GM19023 (cell line): ENCODE results near the gene JARID2.

ENCODE experiments used
- ATAC-seq: cut with Tn5 transposase; IDR thresholded peaks from one replicate; pipeline ENCODE4 v1.9.1; 2021; ENCODE audit warnings: mild to moderate bottlenecking, moderate library complexity; ENCODE audit not compliant: unreplicated experiment

Gene JARID2

DNA sequence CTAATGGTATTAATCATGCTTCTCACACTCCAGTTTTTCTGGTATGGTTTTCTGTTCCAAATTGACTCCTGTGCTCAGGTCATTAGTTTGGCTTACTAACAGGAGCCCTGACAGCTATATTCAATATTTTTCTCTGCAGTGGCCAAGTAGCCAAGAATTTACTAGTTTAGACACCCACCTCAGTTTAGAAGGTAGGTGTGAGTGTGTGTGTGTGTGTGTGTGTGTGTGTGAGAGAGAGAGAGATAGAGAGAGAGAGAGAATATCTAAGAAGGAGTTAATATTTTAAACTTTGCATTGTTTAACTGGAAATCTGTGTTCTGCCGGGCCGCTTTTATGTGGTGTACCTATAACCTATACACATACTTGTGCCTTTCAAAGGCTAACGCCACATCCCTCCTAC, 18.5 kb downstream of the JARID2 start:
- no peak for ATAC-seq

DNA sequence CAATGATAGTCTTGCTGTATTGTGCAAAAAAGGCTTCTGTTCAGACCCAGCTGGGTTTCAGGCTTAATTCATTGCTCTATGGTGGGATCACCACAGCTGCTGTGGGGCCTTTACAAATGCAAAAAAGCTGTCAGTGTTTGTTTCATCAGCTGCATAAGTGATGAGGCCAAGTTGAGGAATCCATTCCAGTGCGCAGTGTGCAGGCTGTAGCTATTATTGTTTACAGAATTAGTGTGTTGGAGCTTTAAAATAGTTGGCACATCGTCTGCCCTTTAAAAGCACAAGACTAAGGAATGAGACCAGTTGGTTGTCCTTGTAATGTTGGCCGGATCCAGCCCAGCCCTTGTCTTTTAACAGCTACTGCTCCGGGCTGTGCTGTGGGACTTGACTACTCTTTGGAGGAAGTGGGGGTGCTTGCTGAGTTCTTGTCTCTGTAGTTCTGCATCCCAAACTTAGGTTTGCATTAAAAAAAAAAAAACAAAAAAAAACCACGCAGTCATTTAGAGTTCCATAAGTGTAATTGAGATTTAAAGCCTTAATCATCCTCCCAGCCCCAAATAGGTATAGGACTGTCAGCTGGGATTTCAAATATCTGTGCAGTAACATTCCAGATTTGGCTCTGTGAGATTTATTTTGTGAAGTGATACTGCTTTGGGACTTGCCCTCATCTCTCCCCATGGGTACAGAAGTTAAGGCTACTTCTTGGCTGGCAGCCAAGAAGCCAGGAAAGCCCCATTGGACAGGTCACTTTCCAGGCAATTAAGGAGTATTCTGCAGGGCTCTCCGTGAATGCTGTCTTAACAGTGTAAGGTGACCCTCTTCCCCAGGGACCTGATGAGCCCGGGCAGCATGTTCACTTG, 19.3 kb downstream of the JARID2 start:
- no peak for ATAC-seq

DNA sequence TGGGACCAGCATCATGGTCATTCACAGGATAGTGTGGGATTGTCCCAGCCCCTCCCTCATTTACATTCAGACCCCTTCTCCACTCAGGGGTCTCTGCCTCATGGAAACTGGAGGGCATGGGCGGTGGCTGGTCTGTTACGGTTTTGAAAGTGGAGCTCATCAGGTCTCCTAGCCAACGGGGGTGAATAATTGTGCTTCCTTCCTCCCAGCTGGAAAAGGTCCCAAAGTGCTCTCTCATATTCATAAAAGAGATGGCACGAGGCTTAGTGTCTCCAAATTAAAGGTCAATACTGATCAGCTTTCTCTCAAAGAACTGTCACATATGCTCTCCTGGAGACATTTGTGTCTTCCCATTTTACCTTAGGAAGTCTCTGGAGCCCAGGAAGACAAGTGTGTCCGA, 19.9 kb downstream of the JARID2 start:
- ATAC-seq: no peak

DNA sequence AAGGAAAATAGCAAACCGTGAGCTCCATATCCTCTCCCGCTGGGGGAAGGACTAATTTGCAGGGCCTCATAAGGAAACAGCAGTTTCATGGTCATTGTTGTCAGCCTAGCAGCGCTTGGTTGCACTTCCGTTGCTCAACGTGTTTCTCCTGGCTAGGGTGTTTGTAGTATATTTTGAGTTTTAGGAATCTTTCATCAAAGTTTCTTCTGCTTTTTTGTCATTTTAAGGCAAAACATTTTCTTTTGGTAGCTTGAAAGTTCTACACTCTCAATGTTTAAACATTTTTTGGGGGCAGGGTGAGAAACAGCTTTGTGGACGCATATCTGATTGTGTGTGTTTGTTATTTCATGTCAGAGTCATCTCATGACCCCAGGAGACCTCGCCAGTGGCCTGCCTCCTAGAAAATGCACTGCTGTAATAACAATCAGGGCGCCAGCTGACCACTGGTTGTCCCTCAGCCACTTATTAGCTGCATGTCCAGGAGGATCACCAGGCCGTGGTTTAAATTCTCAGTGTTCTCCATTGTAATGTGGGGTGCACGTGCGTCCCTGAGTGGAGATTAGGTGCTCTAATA, 20.6 kb downstream of the JARID2 start:
- no peak for ATAC-seq

DNA sequence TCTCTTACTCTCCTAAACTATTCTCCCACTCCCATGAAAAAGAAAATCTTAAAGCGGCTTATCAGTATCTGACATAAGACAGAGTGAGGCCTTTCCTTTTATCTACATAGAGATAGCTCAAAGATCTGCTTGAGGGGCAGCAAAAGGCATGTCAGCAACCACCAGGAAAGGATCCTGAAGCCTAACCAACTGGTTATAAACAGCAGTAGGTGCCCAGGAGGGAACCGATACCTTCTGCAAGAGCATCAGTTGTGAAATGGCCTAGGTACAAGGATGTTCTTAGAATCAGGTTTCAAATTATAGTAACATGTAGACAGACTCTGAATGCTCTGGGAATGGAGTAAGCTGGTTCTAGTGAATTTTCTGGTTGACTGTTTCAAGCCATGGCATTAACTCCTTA, 21.4 kb downstream of the JARID2 start:
- no peak for ATAC-seq

DNA sequence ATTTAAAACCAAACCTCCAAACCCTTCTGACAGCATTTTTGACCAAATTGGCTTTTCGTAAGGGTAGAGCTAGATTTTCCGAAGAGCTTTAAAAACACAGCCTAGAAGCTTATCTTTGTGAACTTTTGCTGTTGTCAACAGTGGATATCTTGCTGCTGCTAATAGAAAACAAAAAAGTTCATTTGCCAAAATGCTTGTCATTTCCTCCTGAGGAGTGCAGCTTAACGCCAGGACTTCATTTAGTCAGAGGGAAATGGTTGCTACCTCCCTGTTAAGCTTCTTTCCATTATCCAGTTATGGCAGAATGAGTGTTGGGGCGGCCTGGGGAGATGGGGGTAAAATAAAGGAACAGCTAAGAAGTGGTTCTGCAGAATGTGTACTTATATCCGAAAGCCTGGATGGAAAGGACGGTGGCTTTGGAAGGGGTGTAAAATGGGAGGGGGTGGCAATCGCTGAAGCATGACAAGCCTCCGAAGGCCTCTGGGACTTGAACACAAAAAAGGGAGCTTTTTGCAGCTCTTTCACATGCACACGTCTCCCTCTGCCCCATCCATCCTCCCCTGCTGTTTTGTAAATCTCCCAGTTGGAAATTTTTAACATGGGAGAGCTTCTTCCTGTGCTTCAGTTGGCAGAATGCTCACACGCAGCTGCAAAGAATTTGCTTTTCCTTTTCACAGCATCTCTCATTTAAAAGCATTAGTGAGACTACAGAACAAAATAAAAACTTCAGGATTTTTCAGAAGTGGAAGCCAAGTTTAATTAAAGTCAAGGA, 22.5 kb downstream of the JARID2 start:
- no peak for ATAC-seq

DNA sequence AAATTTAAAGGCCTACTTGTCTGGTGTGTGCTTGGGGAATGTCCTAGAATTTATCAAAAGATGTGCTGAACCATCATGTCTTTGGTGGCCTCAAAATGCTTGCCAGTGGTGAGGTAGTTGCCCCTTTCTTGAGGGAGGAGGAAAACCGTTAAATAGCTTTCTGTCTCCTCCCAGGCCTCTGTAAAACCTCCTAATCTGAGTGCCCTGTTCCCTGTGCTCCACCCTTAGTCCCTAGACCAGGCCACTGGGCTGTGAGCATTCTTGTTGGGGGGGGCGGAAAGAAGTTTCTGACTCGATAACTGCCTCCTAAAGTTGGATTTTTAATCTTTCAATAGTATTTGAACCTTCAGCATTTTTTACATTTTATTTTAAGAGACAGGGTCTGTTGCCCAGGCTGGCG, 23.1 kb downstream of the JARID2 start:
- ATAC-seq: no peak

DNA sequence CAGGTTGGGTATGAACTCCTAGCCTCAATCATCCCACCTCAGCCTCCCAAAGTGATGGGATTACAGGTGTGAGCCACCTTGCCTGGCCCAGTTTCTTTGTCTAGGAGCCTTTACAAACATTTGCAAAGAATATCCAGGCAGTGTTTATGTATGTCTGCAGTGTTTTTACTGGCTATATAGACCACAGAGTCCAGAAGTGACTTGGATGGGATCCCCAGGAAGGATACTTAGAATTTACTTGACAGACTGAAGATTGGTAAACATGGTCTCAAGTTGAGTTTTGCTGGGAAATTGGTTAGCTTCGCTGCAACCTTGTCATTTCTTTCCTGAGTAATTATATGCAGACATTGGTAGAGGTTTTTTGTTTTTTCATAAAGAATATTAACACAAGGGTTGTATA, 23.8 kb downstream of the JARID2 start:
- no peak for ATAC-seq

DNA sequence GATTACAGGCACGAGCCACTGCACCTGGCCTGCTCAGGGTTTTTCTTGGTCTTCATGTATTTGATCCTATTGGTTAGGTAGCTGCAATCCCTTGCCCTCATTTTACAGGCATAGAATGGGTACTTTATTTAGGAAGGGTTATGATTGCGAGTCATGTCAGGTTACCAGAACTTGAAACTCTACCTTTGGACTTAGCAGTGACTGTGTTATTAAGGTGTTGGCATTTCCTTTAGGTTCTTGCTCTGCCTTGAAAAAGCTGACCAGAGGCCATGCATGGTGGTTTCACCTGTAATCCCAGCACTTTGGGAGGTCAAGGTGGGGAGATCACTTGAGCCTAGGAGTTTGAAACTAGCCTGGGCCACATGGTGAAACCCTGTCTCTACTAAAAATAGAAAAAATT, 24.5 kb downstream of the JARID2 start:
- ATAC-seq: no peak

DNA sequence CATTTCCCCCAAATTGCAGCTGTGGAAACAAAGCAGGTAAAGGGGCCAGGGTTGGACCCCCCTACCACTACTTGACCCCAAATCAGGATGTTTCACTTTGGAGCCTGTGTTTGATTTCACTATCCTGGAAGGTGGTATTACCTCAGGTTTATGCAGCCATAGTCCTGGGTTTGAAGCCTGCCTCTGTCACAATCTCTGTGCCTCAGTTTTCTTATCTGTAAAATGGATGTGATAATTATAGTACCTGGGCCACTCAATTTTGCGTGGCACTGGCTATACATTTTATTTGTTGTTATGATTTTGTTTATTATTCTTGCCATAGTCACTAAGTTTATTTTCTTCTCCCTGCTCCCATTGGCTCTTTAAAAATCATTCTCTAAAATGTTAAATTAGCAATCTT, 26.7 kb downstream of the JARID2 start:
- ATAC-seq: no peak

DNA sequence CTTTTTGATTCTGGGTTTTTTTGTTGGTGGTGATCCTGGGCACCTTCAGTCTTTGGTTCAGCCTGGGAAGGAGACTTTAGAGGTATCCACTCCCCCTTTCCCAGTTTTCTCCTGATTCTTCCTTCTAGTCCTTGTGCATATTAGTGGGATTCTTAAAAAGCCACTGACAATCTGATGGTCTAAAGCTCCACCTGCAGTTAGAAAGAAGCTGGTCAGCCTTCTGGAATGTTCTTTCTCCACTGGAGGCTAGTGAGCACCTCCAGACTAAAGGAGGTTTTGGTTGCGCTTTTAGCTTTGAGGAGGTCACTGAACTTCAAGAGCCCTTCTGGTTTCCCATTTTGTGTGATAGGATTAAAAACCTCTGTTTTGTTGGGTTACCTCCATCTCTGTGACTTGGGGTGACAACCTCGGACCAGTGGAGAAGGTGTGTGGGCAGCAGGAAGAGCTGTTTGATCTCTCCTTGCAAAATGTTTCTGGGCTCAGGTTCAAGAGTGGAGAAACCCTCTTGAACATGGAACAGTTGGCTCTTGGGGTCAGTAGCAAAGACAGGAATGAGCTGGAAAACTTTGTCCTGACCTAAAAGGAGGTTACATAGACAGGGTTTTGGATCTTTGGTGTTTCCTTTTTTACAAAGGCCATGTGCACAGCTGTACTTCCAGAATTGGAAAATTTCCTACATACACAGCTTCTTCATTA, 29.0 kb downstream of the JARID2 start:
- ATAC-seq: no peak

DNA sequence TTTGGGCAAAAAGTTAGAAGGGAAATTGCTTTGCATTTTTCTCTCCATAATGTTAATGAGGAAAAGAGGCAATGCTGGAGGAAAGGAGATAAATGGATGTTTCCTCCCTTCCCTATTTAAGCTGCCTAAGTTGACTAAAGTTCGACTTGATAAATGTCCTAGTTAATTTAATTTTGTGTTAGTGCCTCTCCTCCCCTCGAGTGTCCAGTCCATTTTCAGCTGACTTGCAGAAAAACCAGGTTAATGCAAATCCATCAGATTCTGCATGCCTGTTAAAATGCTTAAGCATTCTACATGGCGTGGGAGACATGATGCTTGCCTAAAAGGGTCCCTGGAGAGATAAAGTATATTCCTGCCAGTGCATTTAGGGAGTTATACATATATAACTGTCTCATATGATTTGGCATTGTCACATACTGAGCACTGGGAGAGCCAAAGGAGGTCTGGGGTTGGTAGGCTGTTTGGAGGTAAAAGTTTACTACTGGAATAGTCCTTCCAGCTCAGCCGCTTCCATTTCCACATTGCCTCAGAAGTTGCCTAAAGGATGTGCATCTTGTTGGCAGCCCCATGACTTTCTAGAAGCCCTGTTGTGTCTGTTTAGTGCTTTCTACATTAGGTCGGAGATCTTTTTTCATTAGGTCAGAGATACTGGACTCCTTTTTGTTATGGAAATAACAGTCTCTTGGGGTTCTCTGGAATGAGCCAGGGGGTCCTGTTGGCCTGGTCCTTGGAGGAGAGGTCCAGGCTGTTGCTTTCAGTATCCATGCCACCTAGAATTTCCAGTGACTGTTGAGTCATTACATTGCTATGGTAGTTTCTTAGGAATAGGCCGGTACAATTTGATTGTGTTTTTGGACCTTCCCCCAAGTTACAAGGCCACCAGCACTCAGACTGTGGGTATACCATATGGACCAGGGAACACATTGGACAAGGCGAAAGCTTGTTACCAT, 30.4 kb downstream of the JARID2 start:
- ATAC-seq: no peak

DNA sequence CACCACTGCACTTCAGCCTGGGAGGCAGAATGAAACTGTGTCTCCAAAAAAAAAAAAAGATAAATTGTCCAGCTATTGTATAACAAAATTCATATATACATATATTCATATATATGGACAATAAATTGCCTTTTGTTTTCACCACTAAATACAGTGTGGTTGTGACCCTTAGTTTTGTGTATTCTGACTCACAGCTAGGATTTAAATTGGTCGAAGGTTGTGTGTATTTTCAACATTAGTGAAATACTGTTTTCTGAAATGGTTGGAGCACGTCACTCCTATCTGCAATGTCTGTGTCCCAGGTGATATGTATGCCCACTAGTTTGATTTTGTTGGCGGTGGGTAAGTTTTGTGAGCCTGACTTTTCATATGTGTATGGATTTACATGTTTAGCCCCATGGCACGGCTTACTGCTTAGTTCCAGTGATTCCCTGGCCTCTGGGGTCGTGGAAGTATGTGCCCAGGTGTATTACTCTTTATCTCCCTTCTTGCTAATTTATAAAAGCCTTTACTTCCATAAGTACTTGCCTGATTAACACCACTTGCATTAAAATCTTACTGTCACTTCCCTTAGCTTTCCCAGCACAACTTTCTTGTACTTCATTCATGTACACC, 33.3 kb downstream of the JARID2 start:
- ATAC-seq: no peak

DNA sequence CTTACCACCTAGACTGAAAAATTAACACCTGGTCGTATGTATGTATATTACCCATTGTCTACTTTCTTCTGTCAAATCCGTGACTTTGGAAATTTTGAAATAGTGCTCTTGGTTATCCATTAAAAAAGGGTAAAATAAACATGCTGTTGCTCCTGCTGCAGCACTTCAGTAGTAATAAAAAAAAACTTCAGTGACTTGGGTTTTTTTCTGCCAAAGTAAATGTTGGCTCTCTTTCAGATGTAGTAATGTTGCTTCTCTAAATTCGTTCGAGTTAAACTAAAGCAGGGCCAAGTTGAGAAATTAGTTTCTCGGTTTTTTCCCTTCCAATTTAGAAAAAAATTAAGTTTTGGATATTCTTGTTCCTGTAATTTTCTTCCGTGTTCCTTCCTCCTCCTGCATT, 34.2 kb downstream of the JARID2 start:
- no peak for ATAC-seq

DNA sequence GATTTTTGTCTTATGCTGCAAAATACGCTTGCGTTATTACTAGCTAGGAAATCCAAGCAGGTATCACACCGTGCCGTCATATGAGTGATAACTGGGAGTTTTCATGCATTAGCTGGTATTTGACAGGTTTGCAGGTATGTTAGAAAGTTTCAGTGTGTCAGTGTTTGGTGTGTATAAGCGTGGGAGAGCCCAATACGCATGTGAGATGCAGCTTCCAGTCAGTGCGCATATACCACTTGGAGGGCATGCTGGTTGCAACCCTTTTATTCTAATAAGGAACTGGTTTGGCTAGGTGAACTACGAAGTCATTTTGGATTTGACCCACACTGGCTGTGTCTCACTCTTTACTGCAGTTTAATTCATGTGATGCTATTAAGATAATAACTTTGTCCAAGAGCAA, 35.1 kb downstream of the JARID2 start:
- ATAC-seq: no peak

DNA sequence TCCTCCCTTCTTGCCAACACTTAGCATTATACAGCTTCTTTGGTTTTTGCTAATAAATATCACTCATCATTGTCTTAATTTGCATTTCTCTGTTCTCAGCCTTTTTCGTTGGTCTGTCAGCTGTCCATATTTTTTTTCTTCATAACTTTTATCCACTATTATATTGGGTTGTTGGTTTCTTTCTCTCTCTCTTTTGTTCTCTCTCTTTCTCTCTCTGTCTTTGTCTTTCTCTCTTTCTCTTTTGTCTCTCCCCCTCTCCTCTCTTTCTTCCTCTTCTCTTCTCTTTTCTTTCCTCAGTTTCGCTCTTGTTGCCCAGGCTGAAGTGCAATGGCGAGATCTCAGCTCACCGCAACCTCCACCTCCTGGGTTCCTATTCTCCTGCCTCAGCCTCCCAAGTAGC, 36.5 kb downstream of the JARID2 start:
- no peak for ATAC-seq

DNA sequence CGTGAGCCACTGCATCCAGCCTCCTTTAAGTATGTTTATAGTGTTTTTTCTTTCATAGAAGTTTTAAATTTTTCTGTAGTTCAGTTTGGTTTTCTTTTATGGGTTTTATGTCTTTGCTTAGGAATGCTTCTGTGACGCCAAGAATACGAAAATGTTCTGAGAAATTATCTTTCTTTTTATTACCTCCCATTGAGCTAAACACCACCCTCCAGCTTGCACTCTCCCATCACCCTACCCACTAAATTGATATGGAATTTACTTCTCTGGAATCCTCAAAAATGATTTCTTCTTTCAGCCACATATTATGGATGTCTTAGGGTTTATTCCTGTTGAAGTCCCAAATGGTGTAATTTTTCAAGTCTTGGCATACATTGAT, 38.1 kb downstream of the JARID2 start:
- no peak for ATAC-seq

DNA sequence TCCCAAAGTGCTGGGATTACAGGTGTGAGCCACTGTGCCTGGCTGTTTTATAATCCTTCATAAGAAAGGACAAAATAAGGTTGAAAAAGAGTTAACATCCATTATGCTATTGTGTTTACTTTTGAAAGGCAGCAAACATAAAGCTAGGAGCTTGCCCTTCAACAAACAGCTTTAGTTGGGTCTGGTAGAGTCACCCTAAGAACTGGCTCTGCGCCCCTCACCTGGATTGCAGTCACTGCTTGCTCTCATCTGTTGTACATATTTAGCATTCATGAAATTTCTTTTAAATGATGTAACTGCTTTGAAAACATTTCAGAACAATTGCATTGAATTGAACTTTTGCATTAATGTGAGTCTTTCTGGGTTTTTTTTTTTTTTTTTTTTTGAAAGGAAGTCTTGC, 38.9 kb downstream of the JARID2 start:
- ATAC-seq: no peak

DNA sequence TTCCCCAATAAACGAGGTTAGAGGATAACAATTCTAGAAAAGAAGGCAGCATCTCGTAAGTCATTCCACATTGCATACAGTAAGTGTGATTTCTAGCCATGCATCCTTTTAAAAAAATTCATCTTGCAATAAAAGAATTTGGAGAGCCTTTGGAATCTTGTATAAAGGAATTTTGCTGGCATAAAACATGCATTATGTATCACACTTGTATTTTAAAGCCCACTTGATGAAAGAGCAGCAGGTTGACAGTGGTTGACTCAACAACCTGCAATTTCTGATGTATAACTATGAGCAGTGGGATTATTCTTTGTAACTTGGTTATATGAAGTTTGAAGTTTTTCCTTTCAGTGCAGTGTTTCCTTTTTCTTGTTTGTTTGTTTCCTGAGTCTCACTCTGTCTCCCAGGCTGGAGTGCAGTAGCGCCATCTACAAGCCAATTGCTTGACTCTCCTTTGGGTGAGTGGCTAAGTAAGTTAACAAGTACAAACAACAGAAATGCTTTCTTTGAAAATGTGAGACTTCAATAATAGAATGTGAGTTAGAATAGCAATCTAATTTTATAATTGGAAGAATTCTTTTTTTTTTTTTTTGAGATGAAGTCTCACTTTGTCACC, 39.9 kb downstream of the JARID2 start:
- ATAC-seq: no peak
